Neural cell (in vitro differentiated cells): ENCODE measurements around the gene RHEBL1. TPM values are rescaled to one million over a fixed set of nuclear protein-coding genes. Genes with fewer than 3 reads are reported as not detected.

Experiments
- H2AFZ ChIP-seq: fragments of 200-600, 300-800 bp; sonication (generic), shearing (Covaris generic); 2 replicates; pipeline ENCODE4 v1.6.0; 2014; ENCODE audit warnings: low read depth, mild to moderate bottlenecking, antibody characterized with exemption, low read length, moderate library complexity
- H3F3A ChIP-seq: fragments of 200-600 bp; shearing (Covaris generic); 2 replicates; pipeline ENCODE4 v1.6.1; 2016; ENCODE audit warnings: mild to moderate bottlenecking, moderate library complexity, mixed read lengths, antibody characterized with exemption, low read length; ENCODE audit not compliant: insufficient read depth, poor library complexity, severe bottlenecking
- H3K27ac ChIP-seq: fragments of 200-600, 300-800 bp; sonication (generic), shearing (Covaris generic); 2 replicates; pipeline ENCODE4 v1.5.1; 2014; ENCODE audit warnings: mild to moderate bottlenecking, low read length, moderate library complexity
- H3K27me3 ChIP-seq: fragments of 300-800, 200-600 bp; sonication (generic), shearing (Covaris generic); 2 replicates; pipeline ENCODE4 v1.6.0; 2014; ENCODE audit warnings: mild to moderate bottlenecking, low read depth, low read length, moderate library complexity; ENCODE audit not compliant: insufficient read depth
- H3K36me3 ChIP-seq: fragments of 300-800, 200-600 bp; sonication (generic), shearing (Covaris generic); 2 replicates; pipeline ENCODE4 v1.5.1; 2014; ENCODE audit warnings: mild to moderate bottlenecking, antibody characterized with exemption, low read length, moderate library complexity; ENCODE audit not compliant: insufficient read depth
- H3K4me2 ChIP-seq: fragments of 300-800, 200-600 bp; sonication (generic), shearing (Covaris generic); 2 replicates; pipeline ENCODE4 v1.6.0; 2014; ENCODE audit warnings: mild to moderate bottlenecking, low read length
- H3K4me3 ChIP-seq: fragments of 300-800, 200-600 bp; sonication (generic), shearing (Covaris generic); 2 replicates; pipeline ENCODE4 v1.5.1; 2014; ENCODE audit warnings: mild to moderate bottlenecking, low read length, moderate library complexity
- H3K79me2 ChIP-seq: fragments of 200-600 bp; shearing (Covaris generic); replicated peaks from 2 replicates; pipeline ENCODE4 v1.6.0; 2014; ENCODE audit warnings: mild to moderate bottlenecking, low read length, moderate library complexity; ENCODE audit not compliant: insufficient read depth
- H3K9ac ChIP-seq: fragments of 300-800, 200-600 bp; sonication (generic), shearing (Covaris generic); 2 replicates; pipeline ENCODE4 v1.6.1; 2016; ENCODE audit warnings: mild to moderate bottlenecking, low read length, mixed read lengths
- H3K9me2 ChIP-seq: fragments of 200-600 bp; shearing (Covaris generic); 2 replicates; pipeline ENCODE4 v1.6.1; 2016; ENCODE audit warnings: mild to moderate bottlenecking, low read length, mixed read lengths; ENCODE audit not compliant: insufficient read depth
- H3K9me3 ChIP-seq: fragments of 200-600, 300-800 bp; sonication (generic), shearing (Covaris generic); 2 replicates; pipeline ENCODE4 v1.6.1; 2016; ENCODE audit warnings: mild to moderate bottlenecking, mixed run types, low read length, moderate library complexity, mixed read lengths
- H4K20me1 ChIP-seq: fragments of 200-600 bp; shearing (Covaris generic); 2 replicates; pipeline ENCODE4 v1.6.1; 2016; ENCODE audit warnings: mild to moderate bottlenecking, mixed run types; ENCODE audit not compliant: insufficient read depth
- EP300 ChIP-seq: fragments of 450-650 bp; conservative IDR thresholded peaks from 2 replicates; pipeline ENCODE4 v1.6.1; 2014; ENCODE audit warnings: antibody characterized with exemption, mild to moderate bottlenecking, moderate library complexity; ENCODE audit not compliant: poor library complexity, severe bottlenecking
- EZH2 ChIP-seq: fragments of 200-600, 300-800 bp; shearing (Covaris generic), sonication (generic); IDR thresholded peaks from 2 replicates; pipeline ENCODE4 v1.6.1; 2014; ENCODE audit warnings: antibody characterized with exemption, low read length, borderline replicate concordance, mild to moderate bottlenecking; ENCODE audit not compliant: insufficient read depth, poor library complexity, severe bottlenecking
- MXI1 ChIP-seq: fragments of 450-650 bp; conservative IDR thresholded peaks from 2 replicates; pipeline ENCODE4 v1.6.1; 2014; ENCODE audit warnings: antibody characterized with exemption, mild to moderate bottlenecking; ENCODE audit not compliant: poor library complexity, severe bottlenecking
- POLR2AphosphoS5 ChIP-seq: IDR thresholded peaks from 2 replicates; pipeline ENCODE4 v1.6.1; 2012
- RAD21 ChIP-seq: fragments of 450-650 bp; conservative IDR thresholded peaks from 2 replicates; pipeline ENCODE4 v1.6.1; 2014; ENCODE audit warnings: antibody characterized with exemption, mild to moderate bottlenecking, moderate library complexity
- REST ChIP-seq: IDR thresholded peaks from 2 replicates; pipeline ENCODE4 v1.6.1; 2012; ENCODE audit warnings: borderline replicate concordance
- SMC3 ChIP-seq: fragments of 450-650 bp; conservative IDR thresholded peaks from 2 replicates; pipeline ENCODE4 v1.6.1; 2014; ENCODE audit warnings: antibody characterized with exemption, mild to moderate bottlenecking, moderate library complexity; ENCODE audit not compliant: poor library complexity
- TAF1 ChIP-seq: IDR thresholded peaks from 2 replicates; pipeline ENCODE4 v1.6.1; 2012; ENCODE audit warnings: low read depth
- polyA plus RNA-seq: library from polyadenylated mRNA; depleted of rRNA; stranded (reverse); fragments of >200 nt; gene quantifications from 2 replicates; pipeline ENCODE4 v1.2.3, GENCODE V29; 2014
- TF ChIP-seq, protein P1 (sequence below): fragments of 450-650 bp; IDR thresholded peaks from 2 replicates; pipeline ENCODE4 v1.5.1; 2014; ENCODE audit warnings: antibody characterized with exemption, mild to moderate bottlenecking, moderate library complexity; ENCODE audit not compliant: poor library complexity, severe bottlenecking

The RHEBL1 gene
- polyA plus RNA-seq, 1 donor from 2014 or later = 0.68 TPM

- H3K27ac ChIP-seq = no peak overlapping the region
- H3K9me2 ChIP-seq = no peaks in the 10 kb centered on the region
- TF ChIP-seq POLR2AphosphoS5 (no peak), SMC3 (no peak), RAD21 (no peak), MXI1 (no peak), TAF1 (no peak), EP300 (no peak), REST (no peak), EZH2 (no peak)
- TF ChIP-seq, protein P1, sequence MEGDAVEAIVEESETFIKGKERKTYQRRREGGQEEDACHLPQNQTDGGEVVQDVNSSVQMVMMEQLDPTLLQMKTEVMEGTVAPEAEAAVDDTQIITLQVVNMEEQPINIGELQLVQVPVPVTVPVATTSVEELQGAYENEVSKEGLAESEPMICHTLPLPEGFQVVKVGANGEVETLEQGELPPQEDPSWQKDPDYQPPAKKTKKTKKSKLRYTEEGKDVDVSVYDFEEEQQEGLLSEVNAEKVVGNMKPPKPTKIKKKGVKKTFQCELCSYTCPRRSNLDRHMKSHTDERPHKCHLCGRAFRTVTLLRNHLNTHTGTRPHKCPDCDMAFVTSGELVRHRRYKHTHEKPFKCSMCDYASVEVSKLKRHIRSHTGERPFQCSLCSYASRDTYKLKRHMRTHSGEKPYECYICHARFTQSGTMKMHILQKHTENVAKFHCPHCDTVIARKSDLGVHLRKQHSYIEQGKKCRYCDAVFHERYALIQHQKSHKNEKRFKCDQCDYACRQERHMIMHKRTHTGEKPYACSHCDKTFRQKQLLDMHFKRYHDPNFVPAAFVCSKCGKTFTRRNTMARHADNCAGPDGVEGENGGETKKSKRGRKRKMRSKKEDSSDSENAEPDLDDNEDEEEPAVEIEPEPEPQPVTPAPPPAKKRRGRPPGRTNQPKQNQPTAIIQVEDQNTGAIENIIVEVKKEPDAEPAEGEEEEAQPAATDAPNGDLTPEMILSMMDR = no peak
- H3K9ac ChIP-seq = no peak overlapping the region
- no peak overlapping the region for H2AFZ ChIP-seq
- H3K79me2 ChIP-seq = no peaks in the 10 kb centered on the region
- no peak overlapping the region for H3K4me3 ChIP-seq
- H3K9me3 ChIP-seq = no peaks in the 10 kb centered on the region
- H3K27me3 ChIP-seq = no peaks in the 10 kb centered on the region
- no peak overlapping the region for H3K4me2 ChIP-seq
- H3F3A ChIP-seq = no peaks in the 10 kb centered on the region
- no peaks in the 10 kb centered on the region for H3K36me3 ChIP-seq
- H4K20me1 ChIP-seq = no peaks in the 10 kb centered on the region
Measured at GRCh38 chr12:49079793-49080192, 10.0 kb upstream of the RHEBL1 start.

- no peak overlapping the region for H3K9ac ChIP-seq
- H3K9me3 ChIP-seq = no peaks in the 10 kb centered on the region
- no peak overlapping the region for H3K4me3 ChIP-seq
- no peak overlapping the region for H2AFZ ChIP-seq
- TF ChIP-seq SMC3 = no peak
- no peak for TF ChIP-seq REST
- TF ChIP-seq EP300 = no peak
- TF ChIP-seq POLR2AphosphoS5 = no peak
- TF ChIP-seq RAD21 = no peak
- H3K27ac ChIP-seq = no peak overlapping the region
- no peaks in the 10 kb centered on the region for H3K79me2 ChIP-seq
- H3K36me3 ChIP-seq = no peaks in the 10 kb centered on the region
- no peaks in the 10 kb centered on the region for H4K20me1 ChIP-seq
- H3K4me2 ChIP-seq = no peak overlapping the region
- no peaks in the 10 kb centered on the region for H3F3A ChIP-seq
- peaks cover 4% of the 10 kb centered on the region for H3K27me3 ChIP-seq
- no peaks in the 10 kb centered on the region for H3K9me2 ChIP-seq
Measured at GRCh38 chr12:49070971-49071370, 1.2 kb upstream of the RHEBL1 start.
